Measurements from ENCODE around the gene EFCAB5. TPM values are rescaled to one million over a fixed set of nuclear protein-coding genes. Genes with fewer than 3 reads are reported as not detected.
"Not testable (repeated sequence)": the region's sequence is repeated elsewhere in the genome, so short reads cannot be mapped to it uniquely, and the experiment has no call there.

Gene EFCAB5
- total RNA-seq, 1 donor from 2014 or later = not detected

GRCh38 chr17:29933379-29933778 lies 8.1 kb upstream of the EFCAB5 start:
- ATAC-seq (no peak), DNase-seq (ENCODE audit: low spot score) (no peak)

GRCh38 chr17:29935909-29936308 lies 5.5 kb upstream of the EFCAB5 start:
- not testable (repeated sequence) for DNase-seq (ENCODE audit: low spot score)

GRCh38 chr17:29936724-29937123 lies 4.7 kb upstream of the EFCAB5 start:
- DNase-seq (ENCODE audit: low spot score) (no peak), ATAC-seq (no peak)

More at GRCh38 chr17:29935909-29936308, 5.5 kb upstream of the EFCAB5 start:
- ATAC-seq = not testable (repeated sequence)

- DNase-seq (ENCODE audit: low spot score) (no peak), ATAC-seq (no peak)
These were observed 3.8 kb downstream of the EFCAB5 start for GRCh38 chr17:29945281-29945680.

- ATAC-seq (no peak), DNase-seq (ENCODE audit: low spot score) (no peak)
These were observed 7.2 kb downstream of the EFCAB5 start for GRCh38 chr17:29948448-29949215.

- no peak for ATAC-seq
- no peak for DNase-seq (ENCODE audit: low spot score)
These were observed 8.3 kb downstream of the EFCAB5 start for GRCh38 chr17:29949696-29950095.

GRCh38 chr17:29954405-29954804 lies 13.0 kb downstream of the EFCAB5 start:
- ATAC-seq = no peak
- no peak for DNase-seq (ENCODE audit: low spot score)

- DNase-seq (ENCODE audit: low spot score) (no peak), ATAC-seq (no peak)
These were observed 14.8 kb downstream of the EFCAB5 start for GRCh38 chr17:29956225-29956624.

GRCh38 chr17:29957488-29957887 lies 16.1 kb downstream of the EFCAB5 start:
- not testable (repeated sequence) for DNase-seq (ENCODE audit: low spot score); ATAC-seq

- DNase-seq (ENCODE audit: low spot score) = no peak
- ATAC-seq = no peak
These were observed 17.7 kb downstream of the EFCAB5 start for GRCh38 chr17:29958947-29959657.

GRCh38 chr17:29959658-29960337 lies 18.4 kb downstream of the EFCAB5 start:
- DNase-seq (ENCODE audit: low spot score) (no peak), ATAC-seq (no peak)

GRCh38 chr17:29962656-29963055 lies 21.2 kb downstream of the EFCAB5 start:
- no peak for ATAC-seq
- DNase-seq (ENCODE audit: low spot score) = no peak

GRCh38 chr17:29968271-29968670 lies 26.8 kb downstream of the EFCAB5 start:
- no peak for DNase-seq (ENCODE audit: low spot score)
- no peak for ATAC-seq

GRCh38 chr17:29972277-29972676 lies 30.8 kb downstream of the EFCAB5 start:
- DNase-seq (ENCODE audit: low spot score) (no peak), ATAC-seq (no peak)

GRCh38 chr17:29973005-29973404 lies 31.6 kb downstream of the EFCAB5 start:
- ATAC-seq (no peak), DNase-seq (ENCODE audit: low spot score) (no peak)

- ATAC-seq (no peak), DNase-seq (ENCODE audit: low spot score) (no peak)
These were observed 36.4 kb downstream of the EFCAB5 start for GRCh38 chr17:29977836-29978235.

GRCh38 chr17:29980261-29980660 lies 38.8 kb downstream of the EFCAB5 start:
- ATAC-seq (no peak), DNase-seq (ENCODE audit: low spot score) (no peak)

GRCh38 chr17:29982991-29983653 lies 41.7 kb downstream of the EFCAB5 start:
- DNase-seq (ENCODE audit: low spot score) = no peak
- no peak for ATAC-seq

- DNase-seq (ENCODE audit: low spot score) (no peak), ATAC-seq (no peak)
These were observed 55.0 kb downstream of the EFCAB5 start for GRCh38 chr17:29996458-29996857.

GRCh38 chr17:30000001-30000754 lies 58.7 kb downstream of the EFCAB5 start:
- ATAC-seq = no peak
- no peak for DNase-seq (ENCODE audit: low spot score)

All from left lobe of liver (tissue), 2 donors.